ENCODE measurements around the gene ACSBG1. TPM values are rescaled to one million over a fixed set of nuclear protein-coding genes. Genes with fewer than 3 reads are reported as not detected.

The ACSBG1 gene
- total and polyA plus RNA-seq, 10 of the 15 experiments (the other 5 are each of a cell fraction or from before 2014, with no cell fraction given) = 0.11 to 0.75 (median 0.42) TPM

- no peak for TF ChIP-seq RELB (IDR thresholded peaks at IDR 0.05; ENCODE audit: low read depth)
- TF ChIP-seq ZNF687 (IDR thresholded peaks at IDR 0.05) = peak; percentile 78
- TF ChIP-seq CREB1 (IDR thresholded peaks at IDR 0.05; ENCODE audit: low read depth) = 0 out of 2 replicates have a peak, but pooled peaks have one; percentile 17
These were observed 30.2 kb upstream of the ACSBG1 start, which contains the start of gene DNAJA4 (continued) for GRCh38 chr15:78264304-78265136.

GRCh38 chr15:78263907-78264303 lies 29.5 kb upstream of the ACSBG1 start:
- peak overlapping the region; percentile 6; the same call in 1 of the 2 replicates for H3K4me3 ChIP-seq
- no peaks in the 10 kb centered on the region for H3K79me2 ChIP-seq (ENCODE audit: control insufficient read depth, insufficient read depth, low read length)
- no peaks in the 10 kb centered on the region for H3K36me3 ChIP-seq (ENCODE audit: control insufficient read depth in 2 of 2, insufficient read depth in 2 of 2, low read length in 1 of 2)
- in situ Hi-C loops (cut with MboI) (no loop called here), intact Hi-C loops (cut with micrococcal nuclease; ENCODE audit: unreplicated experiment) (no loop called here)
- TF ChIP-seq IKZF1 (conservative IDR thresholded peaks at IDR 0.05) (no peak), EED (IDR thresholded peaks at IDR 0.05; ENCODE audit: low read depth) (no peak), NFXL1 (IDR thresholded peaks at IDR 0.05; ENCODE audit: borderline replicate concordance) (no peak)
- CTCF ChIA-PET = no interaction called here
- H3K4me2 ChIP-seq (ENCODE audit: control insufficient read depth, insufficient read depth) = peak overlapping the region; percentile 15; the same call in 1 of the 2 replicates
- no peak for FAIRE-seq
- no peak overlapping the region for H3K9ac ChIP-seq (ENCODE audit: control insufficient read depth, insufficient read depth, low read length)
- H3K27me3 ChIP-seq (replicated peaks in 1 of 2; ENCODE audit: control insufficient read depth in 2 of 2, insufficient read depth in 2 of 2, low read length in 1 of 2) = no peaks in the 10 kb centered on the region
- no peaks in the 10 kb centered on the region for H3K9me3 ChIP-seq (replicated peaks; ENCODE audit: control insufficient read depth, insufficient read depth, low read length)
- POLR2A ChIA-PET = no interaction called here
- H4K20me1 ChIP-seq (ENCODE audit: control insufficient read depth, insufficient read depth) = no peaks in the 10 kb centered on the region
- 87% methylated on average over 23 of the region's 23 CpGs for WGBS (ENCODE audit: insufficient coverage, insufficient replicate concordance, low lambda C conversion rate, missing lambda C conversion rate)
- SMC1A ChIA-PET (ENCODE audit: uncharacterized antibody, unreplicated experiment) = no interaction called here
- peak overlapping the region; percentile 45; the same call in 1 of the 2 replicates for H2AFZ ChIP-seq (ENCODE audit: control insufficient read depth, low read depth, low read length)
- BruUV-seq (replicated peaks) = no TSS peak
- no peak for ATAC-seq
- RAD21 ChIA-PET (ENCODE audit: unreplicated experiment) = no interaction called here
- DNase-seq (ENCODE audit: low read depth, low spot score) = no peak
- H3K4me1 ChIP-seq (ENCODE audit: control insufficient read depth, insufficient read depth, low read length) = no peaks in the 10 kb centered on the region
- no peak overlapping the region for H3K27ac ChIP-seq (ENCODE audit: control insufficient read depth, insufficient read depth)

Data from GM12878 (cell line).